Fibroblast of pulmonary artery (primary cell): Measurements from ENCODE around the gene DEPDC1B.

Source experiments
- DNase-seq: peaks from one replicate; pipeline ENCODE4 v3.0.0-alpha.2; 2010; ENCODE audit warnings: low read depth
- H3K4me3 ChIP-seq: replicated peaks from 2 replicates; pipeline ENCODE4 v1.5.1; 2011; ENCODE audit warnings: low read depth, mild to moderate bottlenecking, control low read depth, low read length, moderate library complexity
- CTCF ChIP-seq: IDR thresholded peaks from 2 replicates; pipeline ENCODE4 v1.5.1; 2011; ENCODE audit warnings: mild to moderate bottlenecking, control low read depth, low read length, inconsistent platforms; ENCODE audit errors: missing control alignments

The DEPDC1B gene

DNA sequence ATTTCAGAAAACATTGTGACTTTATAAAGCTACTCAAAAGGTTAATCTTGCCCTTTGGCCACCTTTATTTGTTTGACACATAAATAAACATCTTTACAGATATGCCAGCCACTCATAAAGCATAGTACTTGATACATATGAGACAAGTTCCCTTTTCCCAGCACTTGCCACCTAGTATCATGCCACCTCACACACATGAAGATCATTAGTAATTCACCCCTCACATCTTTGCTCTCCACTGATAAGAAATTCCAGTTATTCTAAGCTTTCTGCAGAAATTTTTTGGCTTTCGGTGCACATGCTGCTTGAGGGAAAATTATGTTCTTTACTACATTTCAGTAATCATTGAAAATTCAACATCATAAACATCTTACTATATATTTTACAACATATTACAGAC is 59.1 kb downstream of the DEPDC1B start:
- no peak for TF ChIP-seq CTCF
- no peak overlapping the region for H3K4me3 ChIP-seq
- DNase-seq, result no peak

- DNase-seq, result no peak
- no peak overlapping the region for H3K4me3 ChIP-seq
- no peak for TF ChIP-seq CTCF
Observed at GRCh38 chr5:60639544-60639943, 60.4 kb downstream of the DEPDC1B start.

- H3K4me3 ChIP-seq, result no peak overlapping the region
- DNase-seq, result no peak
- TF ChIP-seq CTCF, result no peak
Observed at GRCh38 chr5:60638300-60638699, 61.7 kb downstream of the DEPDC1B start.

DNA sequence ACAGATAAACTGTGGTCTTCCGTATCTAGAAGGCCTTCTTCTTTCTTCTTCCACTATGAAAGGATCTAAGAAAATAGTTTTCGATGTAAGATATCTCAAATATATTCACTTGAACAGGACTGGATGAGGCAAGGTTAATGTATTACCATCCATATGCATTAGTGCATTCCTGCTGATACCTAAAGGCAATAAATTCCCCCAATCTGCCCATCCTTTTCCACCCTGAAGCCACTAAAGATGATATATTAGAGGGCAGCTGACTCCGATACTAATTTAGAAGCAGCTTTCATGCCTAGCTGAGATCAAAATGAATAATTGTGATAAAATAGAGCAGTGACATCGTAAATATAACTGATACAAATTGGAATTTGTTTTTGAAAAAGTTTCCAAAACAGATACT is 63.3 kb downstream of the DEPDC1B start:
- TF ChIP-seq CTCF, result no peak
- no peak for DNase-seq
- H3K4me3 ChIP-seq, result no peak overlapping the region

- no peak overlapping the region for H3K4me3 ChIP-seq
- DNase-seq, result no peak
- no peak for TF ChIP-seq CTCF
Observed at GRCh38 chr5:60636001-60636400, 64.0 kb downstream of the DEPDC1B start.

DNA sequence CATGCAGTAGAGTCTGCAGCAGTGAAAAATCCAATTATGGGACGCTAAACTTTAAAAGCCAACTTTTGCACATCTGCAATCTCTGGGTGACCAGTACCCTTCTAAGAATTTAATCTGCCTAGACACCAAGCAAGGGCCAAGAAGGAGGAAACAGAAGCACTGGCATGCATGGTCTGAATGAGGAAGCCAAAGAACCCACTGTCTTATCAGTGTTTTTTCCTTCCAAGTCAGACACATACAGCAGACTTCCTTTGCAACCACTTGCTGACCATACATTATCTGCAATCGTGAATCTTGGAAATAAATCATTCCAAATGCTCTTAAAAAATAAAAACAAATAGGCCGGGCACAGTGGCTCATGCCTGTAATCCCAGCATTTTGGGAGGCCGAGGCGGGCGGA is 65.9 kb downstream of the DEPDC1B start:
- TF ChIP-seq CTCF, result no peak
- H3K4me3 ChIP-seq, result no peak overlapping the region
- peak; percentile 29 for DNase-seq

DNA sequence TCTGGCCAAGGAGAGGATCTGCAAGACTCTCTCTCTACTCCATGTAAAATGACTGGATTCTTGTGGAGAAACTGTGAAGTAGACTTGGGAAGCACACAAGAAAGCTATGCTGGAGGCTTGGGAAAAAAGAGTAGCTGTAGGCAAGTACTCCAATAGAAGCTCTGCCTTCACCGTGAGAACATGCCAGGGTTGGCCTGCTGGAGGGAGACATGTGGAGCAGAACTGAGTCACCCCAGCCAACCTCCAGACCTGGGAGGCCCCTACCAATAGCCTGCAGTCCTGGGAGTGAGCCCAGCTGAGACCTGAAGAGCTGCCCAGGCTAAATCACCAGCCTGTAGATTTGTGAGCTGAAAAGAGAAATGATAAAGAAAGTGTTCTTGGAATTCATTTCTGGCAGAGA is 66.6 kb downstream of the DEPDC1B start:
- peak; percentile 85 for DNase-seq
- no peak for TF ChIP-seq CTCF
- H3K4me3 ChIP-seq, result no peak overlapping the region
